K562 (cell line): ENCODE measurements around the gene MRPL28. TPM values are rescaled to one million over a fixed set of nuclear protein-coding genes. Genes with fewer than 3 reads are reported as not detected.
"Not testable (repeated sequence)": the region's sequence is repeated elsewhere in the genome, so short reads cannot be mapped to it uniquely, and the experiment has no call there.

ENCODE experiments used
- ARID1B ChIP-seq: fragments of 450-650 bp; IDR thresholded peaks from 2 replicates; pipeline ENCODE4 v1.6.1; 2016; ENCODE audit warnings: antibody characterized with exemption, mild to moderate bottlenecking, inconsistent platforms
- ATF1 ChIP-seq, 2 experiments: fragments of 450-650 bp in 1 of 2; IDR thresholded peaks; 2 replicates each; pipeline ENCODE4 v1.6.1; 2016; ENCODE audit warnings: missing compliant biosample characterization in 1 of 2, missing genetic modification characterization in 1 of 2
- CTCF ChIP-seq, 3 experiments: IDR thresholded peaks in 2 of 3; conservative IDR thresholded peaks in 1 of 3; 2 replicates each; pipeline ENCODE4 v1.5.1; 2011 to 2012; ENCODE audit warnings: low read length in 3 of 3, mild to moderate bottlenecking in 3 of 3, control low read depth in 2 of 3, improper control_type of control experiment in 1 of 3, inconsistent platforms in 1 of 3, low read depth in 1 of 3, mixed read lengths in 1 of 3, moderate library complexity in 1 of 3; ENCODE audit not compliant: insufficient read depth in 2 of 3
- EP400 ChIP-seq: fragments of 450-650 bp; IDR thresholded peaks from 2 replicates; pipeline ENCODE4 v1.6.1; 2017; ENCODE audit warnings: antibody characterized with exemption, mild to moderate bottlenecking, moderate library complexity
- L3MBTL2 ChIP-seq: fragments of 450-650 bp; IDR thresholded peaks from 2 replicates; pipeline ENCODE4 v1.6.1; 2016; ENCODE audit warnings: mild to moderate bottlenecking, moderate library complexity
- MYC ChIP-seq, 2 experiments: fragments of 250-450 bp in 1 of 2; sonication (Bioruptor Pico) in 1 of 2; IDR thresholded peaks; 2 replicates each; pipeline versions ENCODE4 v1.5.1 to v1.6.1; 2012 to 2021; ENCODE audit warnings: low read depth in 2 of 2, borderline replicate concordance in 1 of 2, improper control_type of control experiment in 1 of 2, low read length in 1 of 2, mild to moderate bottlenecking in 1 of 2, moderate library complexity in 1 of 2
- PHF21A ChIP-seq: fragments of 450-650 bp; IDR thresholded peaks from 2 replicates; pipeline ENCODE4 v1.6.1; 2017; ENCODE audit warnings: low read depth, borderline replicate concordance
- PRDM10 ChIP-seq: fragments of 450-650 bp; IDR thresholded peaks from 2 replicates; pipeline ENCODE4 v1.6.1; 2018; ENCODE audit not compliant: partially characterized antibody
- SMARCE1 ChIP-seq: fragments of 450-650 bp; IDR thresholded peaks from 2 replicates; pipeline ENCODE4 v1.7.1; 2016; ENCODE audit warnings: mild to moderate bottlenecking
- SP1 ChIP-seq: sonication (generic); formaldehyde crosslinking; IDR thresholded peaks from 2 replicates; pipeline ENCODE4 v1.8.1; 2022; ENCODE audit warnings: mild to moderate bottlenecking, missing genetic modification reagents
- TAL1 ChIP-seq: fragments of 450-650 bp; IDR thresholded peaks from 2 replicates; pipeline ENCODE4 v1.6.1; 2016; ENCODE audit warnings: mild to moderate bottlenecking
- TEAD1 ChIP-seq, 2 experiments: fragments of 450-650 bp in 1 of 2; sonication (generic) in 1 of 2; formaldehyde crosslinking; IDR thresholded peaks; 2 replicates each; pipeline versions ENCODE4 v1.4.0 to v1.8.0; 2020 to 2022; ENCODE audit warnings: mild to moderate bottlenecking in 2 of 2, missing genetic modification reagents in 1 of 2
- ZNF395 ChIP-seq: fragments of 200-800 bp; sonication (Bioruptor generic); IDR thresholded peaks from 2 replicates; pipeline ENCODE4 v1.6.1; 2017; ENCODE audit warnings: missing genetic modification characterization, missing compliant biosample characterization
- polyA plus RNA-seq, 8 experiments: library from polyadenylated mRNA; depleted of rRNA in 4 of 8; stranded (reverse) in 5 of 8; unstranded in 3 of 8; fragments of >200 nt; fragmentation: Nextera tagmentation in 2 of 8; fragmentation: Illumina TruSeq in 1 of 8; extraction: Ambion mirVana in 2 of 8; extraction: Trizol in 1 of 8; gene quantifications; 2 replicates each; pipeline versions ENCODE4 v1.2.1 to v1.2.3, GENCODE V29; 2011 to 2014; ENCODE audit warnings: inconsistent platforms in 1 of 8, missing spikeins in 1 of 8
- total RNA-seq, 7 experiments: library from RNA; depleted of rRNA in 6 of 7; stranded (reverse); fragments of >200 nt in 6 of 7; fragmentation: Illumina TruSeq in 2 of 7; extraction: Trizol in 2 of 7; gene quantifications; 2 replicates each; pipeline versions ENCODE4 v1.2.1 to v1.2.3, GENCODE V29; 2011 to 2021; ENCODE audit warnings: low replicate concordance in 1 of 7
- TF ChIP-seq, protein P1 (sequence below): fragments of 450-650 bp; formaldehyde crosslinking; IDR thresholded peaks from 2 replicates; pipeline ENCODE4 v1.4.0; 2022; ENCODE audit warnings: missing genetic modification characterization

The MRPL28 gene
- total and polyA plus RNA-seq, 9 of the 15 experiments (the other 6 are each of a cell fraction or from before 2014, with no cell fraction given), result 2.5 to 323 (median 175) TPM

DNA sequence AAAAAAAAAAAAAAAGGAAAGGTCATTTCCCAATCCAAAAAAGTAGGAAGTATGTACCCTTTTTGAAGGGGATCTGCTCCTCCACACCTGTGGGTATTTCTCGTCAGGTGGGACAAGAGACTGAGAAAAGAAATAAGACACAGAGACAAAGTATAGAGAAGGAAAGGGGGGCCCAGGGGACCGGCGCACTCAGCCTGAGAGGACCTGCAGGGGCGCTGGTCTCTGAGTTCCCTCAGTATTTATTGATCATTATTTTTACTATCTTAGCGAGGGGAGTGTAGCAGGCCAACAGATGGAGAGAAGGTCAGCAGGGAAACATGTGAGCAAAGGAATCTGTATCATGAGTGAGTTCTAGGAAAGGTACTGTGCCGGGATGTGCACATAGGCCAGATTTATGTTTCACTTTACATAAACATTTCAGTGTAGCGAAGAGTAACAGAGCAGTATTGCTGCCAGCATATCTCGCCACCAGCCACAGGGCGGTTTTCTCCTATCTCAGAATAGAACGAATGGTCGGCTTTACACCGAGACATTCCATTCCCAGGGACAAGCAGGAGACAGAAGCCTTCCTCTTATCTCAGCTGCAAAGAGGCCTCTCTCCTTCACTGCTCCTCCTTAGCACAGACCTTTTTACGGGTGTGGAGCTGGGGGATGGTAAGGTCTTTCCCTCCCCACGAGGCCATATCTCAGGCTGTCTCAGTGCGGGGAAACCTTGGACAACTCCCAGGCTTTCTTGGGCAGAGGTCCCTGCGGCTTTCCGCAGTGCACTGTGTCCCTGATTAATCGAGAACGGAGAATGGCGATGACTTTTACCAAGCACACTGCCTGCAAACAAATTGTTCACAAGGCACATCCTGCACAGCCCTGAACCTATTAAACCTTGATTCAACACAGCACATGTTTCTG, 17.7 kb upstream of the MRPL28 start (continued):
- TF ChIP-seq TEAD1 (CRISPR knock-in tag; IDR thresholded peaks at IDR 0.05) (peak in 1 of 2 experiments; percentile 47; a peak in 1 of 4 replicates), L3MBTL2 (peak; percentile 51), ARID1B (peak; percentile 56), CTCF (IDR thresholded peaks at IDR 0.05 in 2 of 3, conservative IDR thresholded peaks at IDR 0.05 in 1 of 3; ENCODE audit: insufficient read depth in 2 of 3, low read depth in 1 of 3, low read length in 3 of 3) (peak in 2 of 3 experiments; percentile 9 to 47; a peak in 3 of 6 replicates), PHF21A (peak; percentile 81; the same call in 1 of the 2 replicates), EP400 (peak; percentile 65; the same call in 1 of the 2 replicates), PRDM10 (peak; percentile 72), ATF1 (tag; IDR thresholded peaks at IDR 0.05) (peak; percentile 24; the same call in 1 of the 2 replicates), SP1 (CRISPR knock-in tag) (0 out of 2 replicates have a peak, but pooled peaks have one; percentile 16), MYC (IDR thresholded peaks at IDR 0.05; ENCODE audit: low read depth, low read length) (peak; percentile 50; the same call in 1 of the 2 replicates), TAL1 (peak; percentile 15; the same call in 1 of the 2 replicates), ZNF395 (0 out of 2 replicates have a peak, but pooled peaks have one; percentile 11), SMARCE1 (0 out of 2 replicates have a peak, but pooled peaks have one; percentile 40)
- not testable (repeated sequence) for TF ChIP-seq ATF1 (CRISPR knock-in tag; IDR thresholded peaks at IDR 0.05); MYC (CRISPR knock-in tag; IDR thresholded peaks at IDR 0.05; ENCODE audit: borderline replicate concordance, low read depth)
- TF ChIP-seq, protein P1, sequence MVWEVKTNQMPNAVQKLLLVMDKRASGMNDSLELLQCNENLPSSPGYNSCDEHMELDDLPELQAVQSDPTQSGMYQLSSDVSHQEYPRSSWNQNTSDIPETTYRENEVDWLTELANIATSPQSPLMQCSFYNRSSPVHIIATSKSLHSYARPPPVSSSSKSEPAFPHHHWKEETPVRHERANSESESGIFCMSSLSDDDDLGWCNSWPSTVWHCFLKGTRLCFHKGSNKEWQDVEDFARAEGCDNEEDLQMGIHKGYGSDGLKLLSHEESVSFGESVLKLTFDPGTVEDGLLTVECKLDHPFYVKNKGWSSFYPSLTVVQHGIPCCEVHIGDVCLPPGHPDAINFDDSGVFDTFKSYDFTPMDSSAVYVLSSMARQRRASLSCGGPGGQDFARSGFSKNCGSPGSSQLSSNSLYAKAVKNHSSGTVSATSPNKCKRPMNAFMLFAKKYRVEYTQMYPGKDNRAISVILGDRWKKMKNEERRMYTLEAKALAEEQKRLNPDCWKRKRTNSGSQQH (CRISPR knock-in tag), result 0 out of 2 replicates have a peak, but pooled peaks have one; percentile 69
